ENCODE data around the gene CAST. TPM values are rescaled to one million over a fixed set of nuclear protein-coding genes. Genes with fewer than 3 reads are reported as not detected.
"Not testable (repeated sequence)": the region's sequence is repeated elsewhere in the genome, so short reads cannot be mapped to it uniquely, and the experiment has no call there.

Gene CAST
- total and polyA plus RNA-seq, 9 donors: 61.2 to 276 (median 173) TPM

GRCh38 chr5:96742538-96742937 is 80.4 kb downstream of the CAST start:
- Histone ChIP-seq H3K4me3 (no peak overlapping the region), H3K27me3 (no peaks in the 10 kb centered on the region), H3K27ac (no peak overlapping the region), H3K9me3 (no peaks in the 10 kb centered on the region), H3K36me3 (no peaks in the 10 kb centered on the region), H3K4me1 (ENCODE audit: insufficient read depth) (no peaks in the 10 kb centered on the region)
- 70 to 74% (median 74%) methylated on average over 9 of the region's 9 CpGs for WGBS, 3 donors
- intact Hi-C loops (cut with DNase I): loop anchor here in 1 of 4 donors (10.0 kb wide), 1 partner anchor 128 kb away; no protein-coding TSS in a partner anchor
- no peak for TF ChIP-seq POLR2A (IDR thresholded peaks at IDR 0.05)
- TF ChIP-seq CTCF (IDR thresholded peaks at IDR 0.05): no peak
- DNase-seq: no peak

- H3K4me3 ChIP-seq: no peak overlapping the region
- H3K9me3 ChIP-seq: no peaks in the 10 kb centered on the region
- H3K27me3 ChIP-seq: no peaks in the 10 kb centered on the region
- 79 to 86% (median 82%) methylated on average over 11 of the region's 11 CpGs for WGBS, 3 donors
- no peak for DNase-seq
- no peak overlapping the region for H3K27ac ChIP-seq
- intact Hi-C loops (cut with DNase I): loop anchor here in 1 of 4 donors (10.0 kb wide), 1 partner anchor 128 kb away; no protein-coding TSS in a partner anchor
- TF ChIP-seq POLR2A (IDR thresholded peaks at IDR 0.05) (no peak), CTCF (IDR thresholded peaks at IDR 0.05) (no peak), EP300 (IDR thresholded peaks at IDR 0.05) (no peak)
- H3K4me1 ChIP-seq (ENCODE audit: insufficient read depth): no peaks in the 10 kb centered on the region
- no peaks in the 10 kb centered on the region for H3K36me3 ChIP-seq
Measured at GRCh38 chr5:96743065-96743768, 81.0 kb downstream of the CAST start.

- TF ChIP-seq POLR2A (IDR thresholded peaks at IDR 0.05): no peak
- no peak for TF ChIP-seq EP300 (IDR thresholded peaks at IDR 0.05)
- no peak for TF ChIP-seq CTCF (IDR thresholded peaks at IDR 0.05)
- H3K4me3 ChIP-seq: no peak overlapping the region
- H3K27ac ChIP-seq: no peak overlapping the region
- H3K9me3 ChIP-seq: no peaks in the 10 kb centered on the region
- H3K27me3 ChIP-seq: no peaks in the 10 kb centered on the region
- DNase-seq: no peak
- 82 to 85% (median 85%) methylated on average over 4 of the region's 4 CpGs for WGBS, 3 donors
- no peaks in the 10 kb centered on the region for H3K36me3 ChIP-seq
- intact Hi-C loops (cut with DNase I): loop anchor here in 1 of 4 donors (10.0 kb wide), 1 partner anchor 129 kb away; no protein-coding TSS in a partner anchor
- H3K4me1 ChIP-seq (ENCODE audit: insufficient read depth): no peaks in the 10 kb centered on the region
Measured at GRCh38 chr5:96743805-96744204, 81.6 kb downstream of the CAST start.

- not testable (repeated sequence) for H3K36me3 ChIP-seq; DNase-seq; H3K4me3 ChIP-seq; H3K4me1 ChIP-seq (ENCODE audit: insufficient read depth); H3K27ac ChIP-seq; H3K27me3 ChIP-seq; H3K9me3 ChIP-seq
- intact Hi-C loops (cut with DNase I): loop anchor here in 1 of 4 donors (10.0 kb wide), 1 partner anchor 129 kb away; no protein-coding TSS in a partner anchor
- WGBS, 3 donors: 92 to 93% (median 93%) methylated on average over 5 of the region's 5 CpGs
Measured at GRCh38 chr5:96744218-96744617, 82.0 kb downstream of the CAST start.

- Histone ChIP-seq H3K9me3 (no peaks in the 10 kb centered on the region), H3K4me1 (ENCODE audit: insufficient read depth) (no peaks in the 10 kb centered on the region), H3K36me3 (no peaks in the 10 kb centered on the region), H3K4me3 (no peak overlapping the region), H3K27ac (no peak overlapping the region), H3K27me3 (no peaks in the 10 kb centered on the region)
- intact Hi-C loops (cut with DNase I): loop anchor here in 1 of 4 donors (10.0 kb wide), 1 partner anchor 130 kb away; no protein-coding TSS in a partner anchor
- 92 to 97% (median 95%) methylated on average over 5 of the region's 5 CpGs for WGBS, 3 donors
- DNase-seq: no peak
- no peak for TF ChIP-seq POLR2A (IDR thresholded peaks at IDR 0.05)
- no peak for TF ChIP-seq EP300 (IDR thresholded peaks at IDR 0.05)
- no peak for TF ChIP-seq CTCF (IDR thresholded peaks at IDR 0.05)
Measured at GRCh38 chr5:96745025-96745424, 82.8 kb downstream of the CAST start.
